Trophoblast cell (in vitro differentiated cells and primary cell): ENCODE data around the gene RBM17. TPM values are rescaled to one million over a fixed set of nuclear protein-coding genes. Genes with fewer than 3 reads are reported as not detected.
"Not testable (repeated sequence)": the region's sequence is repeated elsewhere in the genome, so short reads cannot be mapped to it uniquely, and the experiment has no call there.

ENCODE experiments used
- DNase-seq, 2 donors: peaks; one replicate each; pipeline ENCODE4 v3.0.0-alpha.2; 2016
- H2AFZ ChIP-seq: 2 replicates; pipeline ENCODE4 v1.6.1; 2013; ENCODE audit warnings: low read length, moderate library complexity, mild to moderate bottlenecking; ENCODE audit not compliant: insufficient read depth, poor library complexity
- H2AK5ac ChIP-seq: 2 replicates; pipeline ENCODE4 v1.6.1; 2013; ENCODE audit warnings: mild to moderate bottlenecking, low read length
- H2BK120ac ChIP-seq: 2 replicates; pipeline ENCODE4 v1.6.1; 2013; ENCODE audit warnings: low read length, mild to moderate bottlenecking, moderate library complexity; ENCODE audit not compliant: insufficient read depth, poor library complexity
- H2BK12ac ChIP-seq: 2 replicates; pipeline ENCODE4 v1.6.1; 2013; ENCODE audit warnings: mild to moderate bottlenecking, low read length, moderate library complexity
- H2BK5ac ChIP-seq: 2 replicates; pipeline ENCODE4 v1.6.1; 2013; ENCODE audit warnings: low read length, low read depth, moderate library complexity, mild to moderate bottlenecking; ENCODE audit not compliant: poor library complexity
- H3K14ac ChIP-seq: 2 replicates; pipeline ENCODE4 v1.6.1; 2013; ENCODE audit warnings: mild to moderate bottlenecking, low read length
- H3K18ac ChIP-seq: 2 replicates; pipeline ENCODE4 v1.6.1; 2013; ENCODE audit warnings: mild to moderate bottlenecking, low read length
- H3K23ac ChIP-seq: 2 replicates; pipeline ENCODE4 v1.6.1; 2013; ENCODE audit warnings: low read length
- H3K27ac ChIP-seq: 2 replicates; pipeline ENCODE4 v1.5.1; 2013; ENCODE audit warnings: low read depth, mild to moderate bottlenecking, inconsistent platforms, low read length, moderate library complexity
- H3K27me3 ChIP-seq: 2 replicates; pipeline ENCODE4 v1.6.1; 2013; ENCODE audit warnings: inconsistent platforms, mild to moderate bottlenecking, low read length, moderate library complexity; ENCODE audit not compliant: insufficient read depth
- H3K36me3 ChIP-seq, 2 experiments: 1 replicate in 1 of 2; 2 replicates in 1 of 2; pipeline ENCODE4 v1.6.1; 2013; ENCODE audit warnings: low read length in 2 of 2, mild to moderate bottlenecking in 2 of 2, moderate library complexity in 1 of 2; ENCODE audit not compliant: insufficient read depth in 2 of 2, control insufficient read depth in 1 of 2
- H3K4ac ChIP-seq: 2 replicates; pipeline ENCODE4 v1.6.1; 2013; ENCODE audit warnings: low read depth, mild to moderate bottlenecking, low read length, moderate library complexity
- H3K4me1 ChIP-seq, 2 experiments: 1 replicate in 1 of 2; 2 replicates in 1 of 2; pipeline ENCODE4 v1.6.1; 2013; ENCODE audit warnings: low read length in 2 of 2, mild to moderate bottlenecking in 2 of 2, moderate library complexity in 1 of 2; ENCODE audit not compliant: insufficient read depth in 2 of 2, control insufficient read depth in 1 of 2
- H3K4me2 ChIP-seq: 2 replicates; pipeline ENCODE4 v1.6.1; 2013; ENCODE audit warnings: inconsistent platforms, mild to moderate bottlenecking, low read length, moderate library complexity
- H3K4me3 ChIP-seq: 2 replicates; pipeline ENCODE4 v1.5.1; 2013; ENCODE audit warnings: mild to moderate bottlenecking, low read depth, low read length, inconsistent platforms
- H3K79me1 ChIP-seq: one replicate; pipeline ENCODE4 v1.6.1; 2013; ENCODE audit warnings: low read length
- H3K79me2 ChIP-seq: 2 replicates; pipeline ENCODE4 v1.6.1; 2013; ENCODE audit warnings: low read length, mild to moderate bottlenecking; ENCODE audit not compliant: control insufficient read depth, insufficient read depth, poor library complexity
- H3K9ac ChIP-seq: 2 replicates; pipeline ENCODE4 v1.6.1; 2013; ENCODE audit warnings: mild to moderate bottlenecking, low read length
- H3K9me3 ChIP-seq: 2 replicates; pipeline ENCODE4 v1.6.1; 2013; ENCODE audit warnings: low read depth, mild to moderate bottlenecking, control low read depth, inconsistent platforms, low read length; ENCODE audit not compliant: insufficient read depth
- H4K12ac ChIP-seq: 2 replicates; pipeline ENCODE4 v1.6.1; 2013; ENCODE audit warnings: low read depth, mild to moderate bottlenecking, low read length, moderate library complexity
- H4K8ac ChIP-seq: 2 replicates; pipeline ENCODE4 v1.6.1; 2013; ENCODE audit warnings: low read depth, mild to moderate bottlenecking, low read length, moderate library complexity
- H4K91ac ChIP-seq: one replicate; pipeline ENCODE4 v1.6.1; 2013; ENCODE audit warnings: low read depth, mild to moderate bottlenecking, low read length, moderate library complexity
- WGBS: extraction: QIAGEN DNeasy Blood & Tissue Kit; methylation state at CpG from one replicate; pipeline ENCODE4 v1.1.7; 2013; ENCODE audit warnings: missing lambda C conversion rate; ENCODE audit not compliant: insufficient read length, insufficient coverage; ENCODE audit errors: extremely low coverage; 5-methylcytosine and 5-hydroxymethylcytosine counted together
- polyA plus RNA-seq: library from polyadenylated mRNA; stranded (reverse); fragments of 200-250 nt; gene quantifications from 2 replicates; pipeline ENCODE4 v1.2.3, GENCODE V29; 2013

RBM17 gene, protein sequence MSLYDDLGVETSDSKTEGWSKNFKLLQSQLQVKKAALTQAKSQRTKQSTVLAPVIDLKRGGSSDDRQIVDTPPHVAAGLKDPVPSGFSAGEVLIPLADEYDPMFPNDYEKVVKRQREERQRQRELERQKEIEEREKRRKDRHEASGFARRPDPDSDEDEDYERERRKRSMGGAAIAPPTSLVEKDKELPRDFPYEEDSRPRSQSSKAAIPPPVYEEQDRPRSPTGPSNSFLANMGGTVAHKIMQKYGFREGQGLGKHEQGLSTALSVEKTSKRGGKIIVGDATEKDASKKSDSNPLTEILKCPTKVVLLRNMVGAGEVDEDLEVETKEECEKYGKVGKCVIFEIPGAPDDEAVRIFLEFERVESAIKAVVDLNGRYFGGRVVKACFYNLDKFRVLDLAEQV
- polyA plus RNA-seq: 106 and 108 TPM in 2 replicates

DNA sequence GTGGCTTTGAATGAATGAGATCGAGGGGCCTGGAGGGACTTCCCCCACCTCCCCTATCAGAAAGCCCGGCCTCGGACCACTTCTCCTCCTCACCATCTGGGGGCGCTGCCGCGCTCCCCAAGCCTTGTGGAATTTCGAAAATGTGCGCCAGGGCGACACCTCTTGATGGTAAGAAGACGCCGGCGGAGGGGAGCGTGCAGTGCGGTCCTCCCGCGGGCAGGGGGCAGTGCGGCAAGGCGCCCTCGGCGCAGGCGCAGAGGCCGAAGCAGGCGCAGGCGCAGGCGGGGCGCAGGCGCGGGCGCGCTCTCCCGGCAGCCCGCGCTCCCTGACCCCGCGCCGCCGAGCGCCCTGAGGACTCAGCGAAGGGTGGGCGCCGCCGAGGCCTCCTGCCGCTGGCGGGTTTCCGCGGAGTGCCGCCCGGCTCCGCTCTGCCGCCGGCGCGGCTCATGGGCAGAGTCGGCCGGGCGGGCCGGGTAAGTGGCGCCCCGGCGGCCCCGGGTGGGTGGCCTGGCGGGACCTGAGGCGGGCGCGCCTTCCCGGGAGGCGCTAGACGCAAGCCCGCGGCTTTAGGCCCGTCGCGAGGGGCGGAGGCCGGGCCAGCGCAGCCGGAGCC, at the start of gene RBM17:
Gene RBM17, plus strand, starts transcription at position 314 of the 613 bp plus-strand sequence. CDS start 8,032 bp downstream, outside the sequence.
- no CpG with 5 or more reads among the region's 77 CpGs for WGBS
- peaks cover 11% of the 10 kb centered on the region for H3K79me2 ChIP-seq
- peaks cover 0 to 12% of the 10 kb centered on the region in 2 experiments for H3K4me1 ChIP-seq
- peak within 1 kb of the TSS; percentile 93 for H3K4me3 ChIP-seq
- peak within 1 kb of the TSS; percentile 83 for H3K27ac ChIP-seq
- H3K27me3 ChIP-seq: no peaks in the 10 kb centered on the region
- H3K36me3 ChIP-seq: no peaks in the 10 kb centered on the region
- H4K8ac ChIP-seq: peak within 1 kb of the TSS; percentile 87
- H2AFZ ChIP-seq: peak within 1 kb of the TSS; percentile 94
- H2BK5ac ChIP-seq: peak within 1 kb of the TSS; percentile 90
- H3K23ac ChIP-seq: no peak within 1 kb of the TSS
- H2BK120ac ChIP-seq: peak within 1 kb of the TSS; percentile 74
- peak; percentile 92 to 97 for DNase-seq
- H3K18ac ChIP-seq: peak within 1 kb of the TSS; percentile 81
- H3K4me2 ChIP-seq: peak within 1 kb of the TSS; percentile 94
- H3K79me1 ChIP-seq: peaks cover 5% of the 10 kb centered on the region
- peak within 1 kb of the TSS; percentile 98 for H3K9ac ChIP-seq
- peak within 1 kb of the TSS; percentile 85 for H4K91ac ChIP-seq
- peak within 1 kb of the TSS; percentile 92 for H3K14ac ChIP-seq
- peak within 1 kb of the TSS; percentile 18 for H2AK5ac ChIP-seq
- peak within 1 kb of the TSS; percentile 96 for H3K4ac ChIP-seq
- H3K9me3 ChIP-seq: no peaks in the 10 kb centered on the region
- H4K12ac ChIP-seq: peak within 1 kb of the TSS; percentile 88
- H2BK12ac ChIP-seq: no peak within 1 kb of the TSS

DNA sequence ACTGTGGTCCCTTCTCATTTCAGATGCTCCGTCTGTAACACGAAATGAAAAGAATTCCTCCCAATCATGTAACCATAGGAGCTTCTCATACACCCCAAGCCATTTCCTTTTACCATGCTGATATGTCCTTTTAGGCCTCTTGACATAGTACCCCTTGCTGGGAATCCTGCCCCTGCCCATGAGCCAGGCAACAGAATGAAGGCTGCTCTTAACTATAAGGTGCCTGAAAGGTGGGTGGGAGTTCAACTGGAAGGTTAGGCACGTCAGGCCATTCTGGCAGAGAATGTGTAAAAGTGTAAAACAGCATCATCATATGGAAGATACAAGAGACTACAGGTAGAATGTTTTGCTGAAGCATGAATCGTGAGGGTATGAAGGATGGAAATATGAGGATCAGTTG, 49.1 kb upstream of the RBM17 start:
- Histone ChIP-seq H4K91ac (no peak overlapping the region), H3K4me3 (no peak overlapping the region), H3K79me1 (no peaks in the 10 kb centered on the region), H3K79me2 (no peaks in the 10 kb centered on the region), H3K23ac (no peak overlapping the region), H3K4ac (no peak overlapping the region), H2BK12ac (no peak overlapping the region), H2AK5ac (no peak overlapping the region), H3K9ac (no peak overlapping the region), H3K36me3 (no peaks in the 10 kb centered on the region), H2BK5ac (no peak overlapping the region), H3K27me3 (no peaks in the 10 kb centered on the region), H3K4me1 (no peaks in the 10 kb centered on the region), H4K8ac (no peak overlapping the region), H3K9me3 (no peaks in the 10 kb centered on the region), H2BK120ac (no peak overlapping the region), H3K14ac (no peak overlapping the region), H3K4me2 (no peak overlapping the region), H2AFZ (no peak overlapping the region), H4K12ac (no peak overlapping the region), H3K18ac (no peak overlapping the region), H3K27ac (no peak overlapping the region)
- no peak for DNase-seq
- WGBS: no CpG with 5 or more reads among the region's 4 CpGs

DNA sequence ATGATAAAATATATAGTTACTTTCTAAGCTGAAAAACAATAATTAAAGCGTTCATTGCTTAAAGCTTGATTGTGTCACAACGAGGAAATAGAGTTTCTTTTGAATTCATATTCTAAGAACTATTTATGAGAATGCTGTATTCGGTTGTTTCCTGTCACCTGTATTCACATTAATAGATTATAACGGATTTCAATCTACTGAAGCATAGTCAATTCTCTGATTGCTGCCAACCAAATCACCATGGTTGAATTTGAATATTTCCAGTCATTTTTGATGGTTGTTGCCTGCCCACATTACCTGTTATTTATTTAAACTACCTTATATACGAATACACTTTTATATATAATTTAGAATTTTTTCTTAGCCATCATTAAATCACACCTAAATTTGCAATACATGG, 48.6 kb upstream of the RBM17 start:
- H3K79me2 ChIP-seq: no peaks in the 10 kb centered on the region
- no peak overlapping the region for H3K14ac ChIP-seq
- H3K79me1 ChIP-seq: no peaks in the 10 kb centered on the region
- no peaks in the 10 kb centered on the region for H3K9me3 ChIP-seq
- H3K4me3 ChIP-seq: no peak overlapping the region
- H3K23ac ChIP-seq: no peak overlapping the region
- WGBS: no CpG with 5 or more reads among the region's 5 CpGs
- DNase-seq: no peak
- H4K12ac ChIP-seq: no peak overlapping the region
- no peak overlapping the region for H4K8ac ChIP-seq
- no peaks in the 10 kb centered on the region for H3K4me1 ChIP-seq
- no peak overlapping the region for H3K4me2 ChIP-seq
- H2BK12ac ChIP-seq: no peak overlapping the region
- no peak overlapping the region for H3K4ac ChIP-seq
- no peaks in the 10 kb centered on the region for H3K27me3 ChIP-seq
- no peak overlapping the region for H2AFZ ChIP-seq
- H2AK5ac ChIP-seq: no peak overlapping the region
- no peak overlapping the region for H3K9ac ChIP-seq
- no peak overlapping the region for H2BK5ac ChIP-seq
- no peak overlapping the region for H4K91ac ChIP-seq
- no peak overlapping the region for H3K27ac ChIP-seq
- H3K36me3 ChIP-seq: no peaks in the 10 kb centered on the region
- no peak overlapping the region for H3K18ac ChIP-seq
- no peak overlapping the region for H2BK120ac ChIP-seq

DNA sequence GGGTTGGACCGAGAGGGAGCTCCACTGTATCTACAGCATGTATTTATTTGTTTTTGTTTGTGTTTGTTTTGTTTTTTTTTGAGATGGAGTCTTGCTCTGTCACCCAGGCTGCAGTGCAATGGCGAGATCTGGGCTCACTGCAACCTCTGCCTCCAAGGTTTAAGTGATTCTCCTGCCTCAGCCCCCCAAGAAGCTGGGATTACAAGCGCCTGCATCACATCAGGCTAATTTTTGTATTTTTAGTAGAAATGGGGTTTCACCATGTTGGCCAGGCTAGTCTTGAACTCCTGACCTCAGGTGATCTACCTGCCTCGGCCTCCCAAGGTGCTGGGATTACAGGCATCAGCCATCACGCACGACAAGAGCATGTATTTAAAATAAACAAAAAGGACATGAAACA, 45.5 kb upstream of the RBM17 start:
- H4K91ac ChIP-seq, H3K4ac ChIP-seq, H3K4me1 ChIP-seq, DNase-seq, H3K79me2 ChIP-seq, H3K9me3 ChIP-seq, H4K8ac ChIP-seq, H3K18ac ChIP-seq, H3K79me1 ChIP-seq, H3K9ac ChIP-seq, H3K23ac ChIP-seq, H3K27me3 ChIP-seq, H2BK120ac ChIP-seq, H3K4me2 ChIP-seq, H3K14ac ChIP-seq, H2BK12ac ChIP-seq, H4K12ac ChIP-seq, H2BK5ac ChIP-seq, H3K36me3 ChIP-seq, H3K27ac ChIP-seq, H2AK5ac ChIP-seq, H3K4me3 ChIP-seq, H2AFZ ChIP-seq: not testable (repeated sequence)
- no CpG with 5 or more reads among the region's 6 CpGs for WGBS
